HepG2 (cell line): Measurements from ENCODE around the gene NRIP2. TPM values are rescaled to one million over a fixed set of nuclear protein-coding genes. Genes with fewer than 3 reads are reported as not detected.

ENCODE experiments used
- AHR ChIP-seq: IDR thresholded peaks from 2 replicates; pipeline ENCODE4 v1.6.1; 2018; ENCODE audit warnings: missing genetic modification reagents, missing compliant biosample characterization
- ARID3A ChIP-seq: IDR thresholded peaks from 2 replicates; pipeline ENCODE4 v1.6.1; 2012; ENCODE audit warnings: low read depth, low read length, improper control_type of control experiment
- BHLHE40 ChIP-seq: IDR thresholded peaks from 2 replicates; pipeline ENCODE4 v1.6.1; 2011; ENCODE audit warnings: low read length, improper control_type of control experiment
- CHCHD3 ChIP-seq: sonication (generic); formaldehyde crosslinking; IDR thresholded peaks from 2 replicates; pipeline ENCODE4 v1.8.0; 2022; ENCODE audit warnings: mild to moderate bottlenecking, missing genetic modification reagents, moderate library complexity
- DNMT3B ChIP-seq: conservative IDR thresholded peaks from 2 replicates; pipeline ENCODE4 v1.6.1; 2016; ENCODE audit warnings: missing biosample characterization, control low read depth
- JDP2 ChIP-seq: sonication (generic); formaldehyde crosslinking; IDR thresholded peaks from 2 replicates; pipeline ENCODE4 v1.8.1; 2022; ENCODE audit warnings: missing genetic modification reagents, borderline replicate concordance
- KLF12 ChIP-seq: sonication (generic); formaldehyde crosslinking; IDR thresholded peaks from 2 replicates; pipeline ENCODE4 v1.4.0; 2020; ENCODE audit warnings: missing genetic modification reagents, borderline replicate concordance
- MLLT10 ChIP-seq: sonication (generic); formaldehyde crosslinking; IDR thresholded peaks from 2 replicates; pipeline ENCODE4 v1.4.0; 2020; ENCODE audit warnings: missing genetic modification reagents
- MTA3 ChIP-seq: sonication (generic); formaldehyde crosslinking; IDR thresholded peaks from 2 replicates; pipeline ENCODE4 v1.4.0; 2020; ENCODE audit warnings: missing genetic modification reagents
- MZF1 ChIP-seq: sonication (generic); formaldehyde crosslinking; IDR thresholded peaks from 2 replicates; pipeline ENCODE4 v1.8.1; 2023; ENCODE audit warnings: mild to moderate bottlenecking, missing genetic modification reagents, borderline replicate concordance
- SRY ChIP-seq: sonication (generic); formaldehyde crosslinking; IDR thresholded peaks from 2 replicates; pipeline ENCODE4 v1.8.0; 2022; ENCODE audit warnings: mild to moderate bottlenecking, missing genetic modification reagents
- TFAP4 ChIP-seq: sonication (generic); IDR thresholded peaks from 2 replicates; pipeline ENCODE4 v1.6.1; 2016; ENCODE audit warnings: low read depth, borderline replicate concordance
- TMF1 ChIP-seq: sonication (generic); formaldehyde crosslinking; IDR thresholded peaks from 2 replicates; pipeline ENCODE4 v1.8.1; 2022; ENCODE audit warnings: low read depth, missing genetic modification reagents
- TRIM24 ChIP-seq: sonication (generic); formaldehyde crosslinking; IDR thresholded peaks from 2 replicates; pipeline ENCODE4 v1.8.0; 2022; ENCODE audit warnings: mild to moderate bottlenecking, missing genetic modification reagents
- ZMYM4 ChIP-seq: sonication (generic); formaldehyde crosslinking; IDR thresholded peaks from 2 replicates; pipeline ENCODE4 v1.8.1; 2023; ENCODE audit warnings: mild to moderate bottlenecking, missing genetic modification reagents
- ZNF274 ChIP-seq: sonication (generic); formaldehyde crosslinking; IDR thresholded peaks from 2 replicates; pipeline ENCODE4 v1.5.1; 2020; ENCODE audit warnings: mild to moderate bottlenecking, missing genetic modification reagents
- ZNF382 ChIP-seq: sonication (generic); formaldehyde crosslinking; IDR thresholded peaks from 2 replicates; pipeline ENCODE4 v1.5.0; 2020; ENCODE audit warnings: missing genetic modification reagents, mild to moderate bottlenecking, borderline replicate concordance
- ZNF446 ChIP-seq: sonication (generic); formaldehyde crosslinking; IDR thresholded peaks from 2 replicates; pipeline ENCODE4 v1.5.0; 2020; ENCODE audit warnings: mild to moderate bottlenecking, missing genetic modification reagents
- ZNF660 ChIP-seq: sonication (generic); formaldehyde crosslinking; IDR thresholded peaks from 2 replicates; pipeline ENCODE4 v1.5.1; 2020; ENCODE audit warnings: mild to moderate bottlenecking, low read depth, missing genetic modification reagents, borderline replicate concordance
- ZNF672 ChIP-seq: sonication (generic); formaldehyde crosslinking; IDR thresholded peaks from 2 replicates; pipeline ENCODE4 v1.8.1; 2022; ENCODE audit warnings: missing genetic modification reagents
- ZNF773 ChIP-seq: sonication (generic); formaldehyde crosslinking; IDR thresholded peaks from 2 replicates; pipeline ENCODE4 v1.4.0; 2020; ENCODE audit warnings: missing genetic modification reagents, borderline replicate concordance
- ZNF800 ChIP-seq: sonication (generic); formaldehyde crosslinking; IDR thresholded peaks from 2 replicates; pipeline ENCODE4 v1.4.0; 2020; ENCODE audit warnings: missing genetic modification reagents
- polyA plus RNA-seq, 8 experiments: library from polyadenylated mRNA; depleted of rRNA in 3 of 8; stranded (reverse) in 7 of 8; unstranded in 1 of 8; fragments of >200 nt; fragmentation: Illumina TruSeq in 4 of 8; extraction: Trizol in 4 of 8; gene quantifications; 2 replicates each; pipeline versions ENCODE4 v1.2.1 to v1.2.3, GENCODE V29; 2011 to 2016; ENCODE audit warnings: low read depth in 4 of 8, missing spikeins in 1 of 8, mixed read lengths in 1 of 8; ENCODE audit not compliant: insufficient read depth in 1 of 8
- total RNA-seq, 5 experiments: library from RNA; depleted of rRNA; stranded (reverse); fragments of >200 nt; fragmentation: Illumina TruSeq; extraction: Trizol; gene quantifications; 2 replicates each; pipeline ENCODE4 v1.2.3, GENCODE V29; 2016; ENCODE audit warnings: low read depth in 1 of 5

NRIP2 gene
- total and polyA plus RNA-seq, 2 of the 13 experiments (the other 11 are each of a cell fraction or from before 2014, with no cell fraction given), result not detected

DNA sequence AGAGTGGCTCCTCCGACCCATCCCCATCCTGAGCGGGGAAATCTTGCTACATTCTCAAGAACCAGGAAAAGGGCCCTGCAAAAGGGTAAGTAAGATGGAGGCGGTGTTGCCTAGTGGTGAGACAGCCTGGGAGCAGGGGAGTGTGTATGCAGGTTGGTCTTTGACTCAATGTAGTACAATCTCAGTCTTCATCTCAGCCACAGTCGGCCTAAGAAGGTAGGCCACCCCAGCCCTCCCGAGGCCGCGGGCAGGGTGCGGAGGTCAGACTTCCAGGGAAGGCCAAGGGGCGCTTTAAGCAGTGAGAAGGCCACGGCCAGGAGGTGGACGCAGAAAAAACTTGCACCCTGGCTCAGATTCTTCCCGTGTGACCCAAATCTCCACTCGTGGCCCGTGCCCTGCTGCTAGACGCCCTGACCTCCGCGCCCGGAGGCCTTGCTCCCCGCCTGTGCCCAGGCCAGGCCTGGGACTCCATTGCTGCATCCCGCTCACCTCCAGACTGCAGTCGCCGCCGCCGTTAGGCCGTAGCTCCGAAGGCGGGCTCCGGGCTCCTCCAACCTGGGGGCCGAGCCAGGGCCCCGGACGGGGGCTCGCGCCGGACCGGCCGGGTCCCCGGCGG is 41.7 kb upstream of the NRIP2 start (continued):
- TF ChIP-seq ZNF274 (CRISPR knock-in tag) (0 out of 2 replicates have a peak, but pooled peaks have one; percentile 2), TRIM24 (CRISPR knock-in tag) (no peak), CHCHD3 (CRISPR knock-in tag) (no peak), MTA3 (CRISPR knock-in tag) (no peak), SRY (CRISPR knock-in tag) (no peak), JDP2 (CRISPR knock-in tag) (no peak), TFAP4 (no peak), ZNF800 (CRISPR knock-in tag) (no peak), AHR (no peak), ZMYM4 (0 out of 2 replicates have a peak, but pooled peaks have one; percentile 13), ZNF672 (CRISPR knock-in tag) (no peak), TMF1 (CRISPR knock-in tag) (no peak; the same call in 1 of the 2 replicates), MZF1 (CRISPR knock-in tag) (no peak), ZNF446 (CRISPR knock-in tag) (0 out of 2 replicates have a peak, but pooled peaks have one; percentile 5), ZNF382 (CRISPR knock-in tag) (no peak), ARID3A (no peak), MLLT10 (CRISPR knock-in tag) (no peak), ZNF773 (CRISPR knock-in tag) (no peak), ZNF660 (CRISPR knock-in tag) (no peak), BHLHE40 (no peak), DNMT3B (no peak), KLF12 (CRISPR knock-in tag) (no peak)
